NT2/D1 (cell line): Measurements from ENCODE around the gene COLEC12.

Experiments used
- SUZ12 ChIP-seq: IDR thresholded peaks from 2 replicates; pipeline ENCODE4 v1.6.1; 2011; ENCODE audit not compliant: insufficient read length, insufficient read depth; ENCODE audit errors: extremely low read depth
- YY1 ChIP-seq: IDR thresholded peaks from 2 replicates; pipeline ENCODE4 v1.6.1; 2011; ENCODE audit not compliant: insufficient read length, insufficient read depth
- ZNF274 ChIP-seq: IDR thresholded peaks from 2 replicates; pipeline ENCODE4 v1.6.1; 2011; ENCODE audit warnings: mild to moderate bottlenecking, low read depth, low read length

DNA sequence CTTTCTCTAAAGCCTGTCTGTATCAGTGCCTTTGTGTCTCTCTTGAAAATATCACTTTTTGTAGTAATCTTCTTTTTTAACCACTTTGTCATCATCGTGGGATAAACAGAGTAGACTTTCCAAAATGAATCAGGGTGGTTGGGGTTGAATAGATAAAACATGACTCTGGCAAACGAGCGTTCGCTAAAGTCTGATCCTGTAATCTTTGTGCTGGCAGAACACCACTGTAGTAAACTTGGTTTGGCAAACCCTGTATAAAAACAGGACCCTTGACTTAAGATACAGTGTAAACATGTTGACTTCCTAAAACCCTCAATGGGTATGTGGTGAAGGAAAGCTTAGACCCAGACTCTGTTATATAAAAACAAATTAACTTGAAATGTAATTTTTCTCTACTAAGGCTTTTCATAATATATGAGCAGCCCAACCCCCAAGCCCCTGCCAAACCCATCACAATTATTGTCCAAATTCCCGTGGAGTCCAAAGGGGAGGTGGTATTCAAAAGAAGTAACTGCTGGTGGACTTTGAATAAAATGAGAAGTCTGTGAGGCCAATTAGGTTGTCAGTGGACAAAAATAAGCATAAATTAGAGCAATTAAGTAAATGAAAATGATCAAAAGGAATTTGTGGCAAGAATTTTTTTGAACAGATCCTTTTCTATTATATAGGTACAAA is 52.2 kb downstream of the COLEC12 start:
- TF ChIP-seq YY1 (no peak), ZNF274 (no peak), SUZ12 (no peak)
